Hepatocyte (in vitro differentiated cells): ENCODE measurements around the gene RB1.

Experiments used
- CTCF ChIP-seq: fragments of 200-600 bp; sonication (generic); IDR thresholded peaks from 2 replicates; pipeline ENCODE4 v1.5.1; 2016; ENCODE audit warnings: antibody characterized with exemption, mild to moderate bottlenecking; ENCODE audit not compliant: poor library complexity
- EZH2 ChIP-seq: fragments of 200-600 bp; sonication (generic); IDR thresholded peaks from 2 replicates; pipeline ENCODE4 v1.6.1; 2016; ENCODE audit warnings: antibody characterized with exemption, mild to moderate bottlenecking, borderline replicate concordance
- EZH2phosphoT487 ChIP-seq: fragments of 200-600 bp; sonication (generic); IDR thresholded peaks from one replicate; pipeline ENCODE4 v1.6.1; 2018; ENCODE audit warnings: antibody characterized with exemption, mild to moderate bottlenecking, low read depth, moderate library complexity; ENCODE audit not compliant: unreplicated experiment, severe bottlenecking

GRCh38 chr13:48456546-48456945 is 153.0 kb downstream of the RB1 start:
- TF ChIP-seq CTCF, result no peak
- TF ChIP-seq EZH2, result no peak
- TF ChIP-seq EZH2phosphoT487, result no peak
